ENCODE measurements around the gene ZFYVE16.

- TF ChIP-seq GATA2 (IDR thresholded peaks at IDR 0.05; ENCODE audit: low read depth, low read length) = no peak
- no peak for TF ChIP-seq GATA3 (IDR thresholded peaks at IDR 0.05; ENCODE audit: low read depth, low read length)
Observed at GRCh38 chr5:80414113-80414512, 6.2 kb downstream of the ZFYVE16 start.
